ENCODE results near the gene RGMB.

Gene RGMB

GRCh38 chr5:98796197-98796972, 22.9 kb downstream of the RGMB start:
- Histone ChIP-seq H3K9me3 (ENCODE audit: control insufficient read depth in 2 of 2, low read length in 2 of 2) (no peaks in the 10 kb centered on the region), H3K36me3 (ENCODE audit: control insufficient read depth in 2 of 2, insufficient read depth in 2 of 2, low read length in 2 of 2) (peaks cover 9 to 12% of the 10 kb centered on the region in 2 donors), H3K9ac (ENCODE audit: low read length in 2 of 2) (peak overlapping the region; percentile 13 to 22), H3K4me3 (ENCODE audit: low read length in 2 of 2) (no peak overlapping the region), H3K27me3 (ENCODE audit: control insufficient read depth in 1 of 2, insufficient read depth in 2 of 2, low read length in 2 of 2) (no peaks in the 10 kb centered on the region), H3K4me1 (ENCODE audit: control insufficient read depth, insufficient read depth, low read length) (peaks cover 28% of the 10 kb centered on the region), H3K27ac (ENCODE audit: low read length) (no peak overlapping the region)

GRCh38 chr5:98798371-98798770, 24.9 kb downstream of the RGMB start:
- Histone ChIP-seq H3K4me1 (ENCODE audit: control insufficient read depth, insufficient read depth, low read length) (peaks cover 15% of the 10 kb centered on the region), H3K27me3 (ENCODE audit: control insufficient read depth in 1 of 2, insufficient read depth in 2 of 2, low read length in 2 of 2) (no peaks in the 10 kb centered on the region), H3K27ac (ENCODE audit: low read length) (no peak overlapping the region), H3K9me3 (ENCODE audit: control insufficient read depth in 2 of 2, low read length in 2 of 2) (no peaks in the 10 kb centered on the region), H3K4me3 (ENCODE audit: low read length in 2 of 2) (no peak overlapping the region), H3K9ac (ENCODE audit: low read length in 2 of 2) (no peak overlapping the region), H3K36me3 (ENCODE audit: control insufficient read depth in 2 of 2, insufficient read depth in 2 of 2, low read length in 2 of 2) (peaks cover 4 to 10% of the 10 kb centered on the region in 2 donors)

- Histone ChIP-seq H3K9ac (ENCODE audit: low read length in 2 of 2) (no peak overlapping the region), H3K4me3 (ENCODE audit: low read length in 2 of 2) (no peak overlapping the region), H3K36me3 (ENCODE audit: control insufficient read depth in 2 of 2, insufficient read depth in 2 of 2, low read length in 2 of 2) (peaks cover 3 to 9% of the 10 kb centered on the region in 2 donors), H3K4me1 (ENCODE audit: control insufficient read depth, insufficient read depth, low read length) (peaks cover 15% of the 10 kb centered on the region), H3K27ac (ENCODE audit: low read length) (no peak overlapping the region), H3K27me3 (ENCODE audit: control insufficient read depth in 1 of 2, insufficient read depth in 2 of 2, low read length in 2 of 2) (no peaks in the 10 kb centered on the region), H3K9me3 (ENCODE audit: control insufficient read depth in 2 of 2, low read length in 2 of 2) (no peaks in the 10 kb centered on the region)
These were observed 25.4 kb downstream of the RGMB start for GRCh38 chr5:98798847-98799246.

- Histone ChIP-seq H3K36me3 (ENCODE audit: control insufficient read depth in 2 of 2, insufficient read depth in 2 of 2, low read length in 2 of 2) (peaks cover 0 to 4% of the 10 kb centered on the region in 2 donors), H3K4me3 (ENCODE audit: low read length in 2 of 2) (no peak overlapping the region), H3K9me3 (ENCODE audit: control insufficient read depth in 2 of 2, low read length in 2 of 2) (no peaks in the 10 kb centered on the region), H3K27ac (ENCODE audit: low read length) (no peak overlapping the region), H3K27me3 (ENCODE audit: control insufficient read depth in 1 of 2, insufficient read depth in 2 of 2, low read length in 2 of 2) (no peaks in the 10 kb centered on the region), H3K4me1 (ENCODE audit: control insufficient read depth, insufficient read depth, low read length) (no peaks in the 10 kb centered on the region), H3K9ac (ENCODE audit: low read length in 2 of 2) (no peak overlapping the region)
These were observed 30.6 kb downstream of the RGMB start for GRCh38 chr5:98804066-98804465.

- H3K36me3 ChIP-seq (ENCODE audit: control insufficient read depth in 2 of 2, insufficient read depth in 2 of 2, low read length in 2 of 2): peaks cover 0 to 4% of the 10 kb centered on the region in 2 donors
- H3K27me3 ChIP-seq (ENCODE audit: control insufficient read depth in 1 of 2, insufficient read depth in 2 of 2, low read length in 2 of 2): no peaks in the 10 kb centered on the region
- no peak overlapping the region for H3K4me3 ChIP-seq (ENCODE audit: low read length in 2 of 2)
- no peaks in the 10 kb centered on the region for H3K4me1 ChIP-seq (ENCODE audit: control insufficient read depth, insufficient read depth, low read length)
- H3K27ac ChIP-seq (ENCODE audit: low read length): no peak overlapping the region
- H3K9me3 ChIP-seq (ENCODE audit: control insufficient read depth in 2 of 2, low read length in 2 of 2): no peaks in the 10 kb centered on the region
- H3K9ac ChIP-seq (ENCODE audit: low read length in 2 of 2): no peak overlapping the region
These were observed 31.6 kb downstream of the RGMB start for GRCh38 chr5:98805070-98805469.

- Histone ChIP-seq H3K4me3 (ENCODE audit: low read length in 2 of 2) (no peak overlapping the region), H3K4me1 (ENCODE audit: control insufficient read depth, insufficient read depth, low read length) (no peaks in the 10 kb centered on the region), H3K27me3 (ENCODE audit: control insufficient read depth in 1 of 2, insufficient read depth in 2 of 2, low read length in 2 of 2) (no peaks in the 10 kb centered on the region), H3K27ac (ENCODE audit: low read length) (no peak overlapping the region), H3K9ac (ENCODE audit: low read length in 2 of 2) (no peak overlapping the region), H3K36me3 (ENCODE audit: control insufficient read depth in 2 of 2, insufficient read depth in 2 of 2, low read length in 2 of 2) (no peaks in the 10 kb centered on the region), H3K9me3 (ENCODE audit: control insufficient read depth in 2 of 2, low read length in 2 of 2) (no peaks in the 10 kb centered on the region)
These were observed 34.3 kb downstream of the RGMB start for GRCh38 chr5:98807806-98808205.

GRCh38 chr5:98810206-98810605, 36.7 kb downstream of the RGMB start:
- H3K9ac ChIP-seq (ENCODE audit: low read length in 2 of 2): no peak overlapping the region
- no peaks in the 10 kb centered on the region for H3K36me3 ChIP-seq (ENCODE audit: control insufficient read depth in 2 of 2, insufficient read depth in 2 of 2, low read length in 2 of 2)
- no peaks in the 10 kb centered on the region for H3K4me1 ChIP-seq (ENCODE audit: control insufficient read depth, insufficient read depth, low read length)
- H3K27ac ChIP-seq (ENCODE audit: low read length): no peak overlapping the region
- H3K9me3 ChIP-seq (ENCODE audit: control insufficient read depth in 2 of 2, low read length in 2 of 2): no peaks in the 10 kb centered on the region
- H3K4me3 ChIP-seq (ENCODE audit: low read length in 2 of 2): no peak overlapping the region
- no peaks in the 10 kb centered on the region for H3K27me3 ChIP-seq (ENCODE audit: control insufficient read depth in 1 of 2, insufficient read depth in 2 of 2, low read length in 2 of 2)

GRCh38 chr5:98813755-98814154, 40.3 kb downstream of the RGMB start:
- H3K27me3 ChIP-seq (ENCODE audit: control insufficient read depth in 1 of 2, insufficient read depth in 2 of 2, low read length in 2 of 2): no peaks in the 10 kb centered on the region
- H3K36me3 ChIP-seq (ENCODE audit: control insufficient read depth in 2 of 2, insufficient read depth in 2 of 2, low read length in 2 of 2): no peaks in the 10 kb centered on the region
- H3K4me3 ChIP-seq (ENCODE audit: low read length in 2 of 2): no peak overlapping the region
- no peaks in the 10 kb centered on the region for H3K4me1 ChIP-seq (ENCODE audit: control insufficient read depth, insufficient read depth, low read length)
- no peak overlapping the region for H3K27ac ChIP-seq (ENCODE audit: low read length)
- H3K9ac ChIP-seq (ENCODE audit: low read length in 2 of 2): no peak overlapping the region
- H3K9me3 ChIP-seq (ENCODE audit: control insufficient read depth in 2 of 2, low read length in 2 of 2): no peaks in the 10 kb centered on the region

GRCh38 chr5:98816582-98817222, 43.2 kb downstream of the RGMB start:
- Histone ChIP-seq H3K4me3 (ENCODE audit: low read length in 2 of 2) (no peak overlapping the region), H3K9me3 (ENCODE audit: control insufficient read depth in 2 of 2, low read length in 2 of 2) (no peaks in the 10 kb centered on the region), H3K4me1 (ENCODE audit: control insufficient read depth, insufficient read depth, low read length) (no peaks in the 10 kb centered on the region), H3K9ac (ENCODE audit: low read length in 2 of 2) (no peak overlapping the region), H3K36me3 (ENCODE audit: control insufficient read depth in 2 of 2, insufficient read depth in 2 of 2, low read length in 2 of 2) (no peaks in the 10 kb centered on the region), H3K27ac (ENCODE audit: low read length) (no peak overlapping the region), H3K27me3 (ENCODE audit: control insufficient read depth in 1 of 2, insufficient read depth in 2 of 2, low read length in 2 of 2) (no peaks in the 10 kb centered on the region)

- H3K4me3 ChIP-seq (ENCODE audit: low read length in 2 of 2): no peak overlapping the region
- no peaks in the 10 kb centered on the region for H3K9me3 ChIP-seq (ENCODE audit: control insufficient read depth in 2 of 2, low read length in 2 of 2)
- no peak overlapping the region for H3K9ac ChIP-seq (ENCODE audit: low read length in 2 of 2)
- H3K27me3 ChIP-seq (ENCODE audit: control insufficient read depth in 1 of 2, insufficient read depth in 2 of 2, low read length in 2 of 2): no peaks in the 10 kb centered on the region
- H3K4me1 ChIP-seq (ENCODE audit: control insufficient read depth, insufficient read depth, low read length): no peaks in the 10 kb centered on the region
- H3K27ac ChIP-seq (ENCODE audit: low read length): no peak overlapping the region
- no peaks in the 10 kb centered on the region for H3K36me3 ChIP-seq (ENCODE audit: control insufficient read depth in 2 of 2, insufficient read depth in 2 of 2, low read length in 2 of 2)
These were observed 52.3 kb downstream of the RGMB start for GRCh38 chr5:98825582-98826375.
